ENCODE results near the gene SEC23IP. TPM values are rescaled to one million over a fixed set of nuclear protein-coding genes. Genes with fewer than 3 reads are reported as not detected.
"Not testable (repeated sequence)": the region's sequence is repeated elsewhere in the genome, so short reads cannot be mapped to it uniquely, and the experiment has no call there.

Gene SEC23IP
- total RNA-seq, 1 donor from 2014 or later = 58.3 TPM

DNA sequence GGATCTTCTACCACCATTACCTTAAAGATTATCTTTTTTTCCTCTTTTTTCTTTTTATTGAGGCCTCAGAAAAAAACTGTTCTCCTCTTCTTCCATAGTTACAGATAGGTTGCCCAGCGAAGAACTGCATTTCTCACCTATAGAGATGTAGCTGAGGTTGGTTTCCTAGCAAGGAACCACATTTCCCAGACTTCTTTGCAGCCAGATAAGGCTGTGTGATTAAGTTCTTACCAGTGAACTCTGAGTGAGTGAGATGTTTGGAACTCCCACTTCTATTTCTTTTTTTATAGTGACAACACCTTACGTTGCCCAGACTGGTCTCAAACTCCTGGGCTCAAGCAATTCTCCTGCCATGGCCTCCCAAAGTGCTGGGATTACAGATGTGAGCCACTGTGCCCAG is 14.0 kb upstream of the SEC23IP start:
- no peak for DNase-seq (ENCODE audit: extremely low read depth, low read depth, low spot score)

- DNase-seq (ENCODE audit: extremely low read depth, low read depth, low spot score) = not testable (repeated sequence)
Observed at GRCh38 chr10:119883901-119884611, 8.5 kb upstream of the SEC23IP start.

GRCh38 chr10:119886070-119886469 is 6.5 kb upstream of the SEC23IP start:
- DNase-seq (ENCODE audit: extremely low read depth, low read depth, low spot score) = not testable (repeated sequence)

DNA sequence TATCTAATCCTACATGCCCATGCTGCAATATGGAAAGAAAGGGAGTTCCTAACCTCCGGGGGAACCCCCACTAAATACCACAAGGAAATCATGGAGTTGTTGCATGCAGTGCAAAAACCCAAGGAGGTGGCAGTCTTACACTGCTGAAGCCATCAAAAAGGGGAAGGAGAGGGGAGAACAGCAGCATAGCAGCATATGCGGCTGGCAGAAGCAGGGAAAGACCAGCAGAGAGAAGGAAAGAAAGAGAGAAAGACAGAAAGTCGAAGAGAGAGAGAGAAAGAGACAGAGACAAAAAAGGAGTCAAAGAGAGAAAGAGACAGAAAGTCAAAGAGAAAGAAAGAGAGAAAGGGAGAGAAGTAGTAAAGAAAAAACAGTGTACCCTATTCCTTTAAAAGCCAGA is 3.8 kb upstream of the SEC23IP start:
- DNase-seq (ENCODE audit: extremely low read depth, low read depth, low spot score) = not testable (repeated sequence)

DNA sequence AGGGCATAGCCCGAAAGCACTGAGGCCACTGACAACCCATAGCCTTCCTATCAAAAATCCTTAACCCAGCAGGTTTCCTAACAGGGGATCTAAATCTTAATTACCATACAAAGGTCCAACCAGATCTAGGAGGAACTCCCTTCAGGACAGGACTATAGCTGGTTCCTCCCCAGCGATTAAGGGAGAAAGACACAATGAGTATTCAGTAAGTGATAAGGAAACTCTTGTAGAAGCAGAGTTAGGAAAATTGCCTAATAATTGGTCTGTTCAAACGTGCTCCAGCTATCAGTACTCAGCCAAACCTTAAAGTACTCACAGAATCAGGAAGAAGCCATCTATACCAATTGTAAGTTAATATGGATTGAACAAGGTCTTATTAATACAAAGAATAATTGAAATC is 3.3 kb upstream of the SEC23IP start:
- DNase-seq (ENCODE audit: extremely low read depth, low read depth, low spot score) = not testable (repeated sequence)

- DNase-seq (ENCODE audit: extremely low read depth, low read depth, low spot score) = not testable (repeated sequence)
Observed at GRCh38 chr10:119890307-119890706, 2.2 kb upstream of the SEC23IP start.

GRCh38 chr10:119891849-119892187 is 712 bp upstream of the SEC23IP start:
- DNase-seq (ENCODE audit: extremely low read depth, low read depth, low spot score) = not testable (repeated sequence)

DNA sequence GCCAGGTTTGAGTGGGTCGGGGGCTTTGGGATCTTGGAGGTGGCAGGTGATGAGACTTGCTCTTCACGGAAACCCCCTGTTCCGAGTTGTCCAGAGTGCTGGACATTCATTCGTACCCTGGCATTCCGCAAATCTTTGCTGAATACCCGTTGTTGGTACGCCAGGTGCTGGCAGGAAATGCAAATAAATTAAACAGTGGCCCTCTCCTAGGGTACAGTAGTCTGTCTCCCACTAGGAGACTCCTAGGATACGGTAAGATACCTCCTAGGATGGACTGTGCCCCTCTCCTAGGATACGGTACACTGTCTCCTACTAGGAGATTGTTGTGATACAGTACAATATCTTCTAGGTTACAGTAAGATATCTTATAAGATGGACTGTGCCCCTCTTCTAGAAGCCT is 544 bp downstream of the SEC23IP start:
- no peak for DNase-seq (ENCODE audit: extremely low read depth, low read depth, low spot score)

DNA sequence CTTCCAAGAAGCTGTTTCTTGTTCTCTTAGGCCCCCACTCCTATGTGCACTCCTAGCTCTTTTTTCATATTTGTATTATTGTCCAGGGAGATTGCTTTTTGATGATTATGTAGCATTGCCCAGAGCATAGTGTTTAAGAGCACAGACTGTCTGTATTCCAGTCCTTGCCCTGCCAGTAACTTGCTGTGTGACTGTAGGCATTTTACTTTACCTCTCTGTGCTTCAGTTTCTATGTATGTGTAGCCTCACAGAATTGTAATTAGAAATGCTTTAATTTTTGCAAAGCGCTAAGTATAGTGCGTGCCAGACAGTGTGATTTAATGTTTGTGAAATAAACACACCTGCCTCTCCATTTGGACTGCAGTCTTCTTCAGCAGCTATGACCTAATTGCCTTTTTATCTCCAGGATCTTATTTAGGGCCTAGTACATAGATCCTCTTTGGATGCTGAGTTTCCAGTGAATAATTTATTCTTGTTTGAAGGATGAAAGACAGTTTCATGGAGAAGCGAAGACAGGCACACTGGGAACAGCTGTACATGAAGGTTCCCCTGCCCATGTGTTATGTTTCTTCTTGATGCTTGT is 1.4 kb downstream of the SEC23IP start:
- DNase-seq (ENCODE audit: extremely low read depth, low read depth, low spot score) = no peak

GRCh38 chr10:119896061-119896655 is 3.6 kb downstream of the SEC23IP start:
- no peak for DNase-seq (ENCODE audit: extremely low read depth, low read depth, low spot score)

DNA sequence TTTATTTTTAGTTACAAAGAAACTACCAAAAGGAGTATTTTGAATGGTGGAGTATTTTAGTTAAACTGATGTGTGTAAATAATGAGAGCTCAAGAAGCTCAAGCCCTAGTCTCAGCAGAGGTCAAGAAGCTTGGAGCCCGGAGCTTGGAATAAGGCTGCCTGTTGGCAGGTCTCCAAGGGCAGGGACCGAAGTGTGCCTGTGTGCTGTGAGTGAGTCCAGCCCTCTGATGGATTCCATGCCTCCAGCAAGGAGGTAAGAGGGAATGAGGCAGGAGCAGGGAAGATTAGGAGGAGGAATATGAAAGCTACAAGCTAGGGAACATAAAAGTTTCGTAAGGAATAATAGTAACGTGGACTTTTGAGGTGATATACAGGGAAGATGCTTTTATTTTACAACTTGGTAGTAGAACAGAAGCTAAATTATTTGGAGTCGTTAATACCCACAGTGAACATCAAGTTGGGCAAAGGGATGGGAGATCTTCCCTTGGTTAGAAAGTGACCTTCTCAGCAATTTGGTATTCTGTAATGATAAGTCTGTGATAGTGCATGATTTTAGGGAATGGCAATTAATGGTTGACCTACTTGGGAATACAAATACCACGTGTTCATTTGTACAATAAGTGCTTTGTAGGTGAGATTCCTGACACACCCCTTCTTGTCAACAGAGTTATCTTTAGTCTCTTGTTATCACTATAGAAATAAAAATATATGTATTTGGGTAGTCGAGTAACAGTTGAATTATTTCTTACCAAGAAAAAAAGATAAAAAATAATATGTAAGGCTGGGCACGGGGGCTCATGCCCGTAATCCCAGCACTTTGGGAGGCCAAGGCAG is 4.6 kb downstream of the SEC23IP start:
- no peak for DNase-seq (ENCODE audit: extremely low read depth, low read depth, low spot score)

DNA sequence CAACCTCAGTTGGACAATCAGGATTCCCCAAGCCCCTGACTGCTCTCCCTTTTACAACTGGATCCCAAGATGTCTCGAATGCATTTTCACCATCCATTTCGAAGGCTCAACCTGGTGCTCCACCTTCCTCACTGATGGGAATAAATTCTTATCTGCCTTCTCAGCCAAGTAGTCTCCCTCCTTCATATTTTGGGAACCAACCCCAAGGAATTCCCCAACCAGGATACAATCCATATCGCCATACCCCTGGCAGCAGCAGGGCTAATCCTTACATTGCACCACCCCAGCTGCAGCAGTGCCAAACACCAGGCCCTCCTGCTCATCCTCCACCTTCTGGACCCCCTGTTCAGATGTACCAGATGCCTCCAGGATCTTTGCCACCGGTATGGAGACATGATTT is 6.0 kb downstream of the SEC23IP start:
- DNase-seq (ENCODE audit: extremely low read depth, low read depth, low spot score) = no peak

- no peak for DNase-seq (ENCODE audit: extremely low read depth, low read depth, low spot score)
Observed at GRCh38 chr10:119903946-119904666, 11.6 kb downstream of the SEC23IP start.

DNA sequence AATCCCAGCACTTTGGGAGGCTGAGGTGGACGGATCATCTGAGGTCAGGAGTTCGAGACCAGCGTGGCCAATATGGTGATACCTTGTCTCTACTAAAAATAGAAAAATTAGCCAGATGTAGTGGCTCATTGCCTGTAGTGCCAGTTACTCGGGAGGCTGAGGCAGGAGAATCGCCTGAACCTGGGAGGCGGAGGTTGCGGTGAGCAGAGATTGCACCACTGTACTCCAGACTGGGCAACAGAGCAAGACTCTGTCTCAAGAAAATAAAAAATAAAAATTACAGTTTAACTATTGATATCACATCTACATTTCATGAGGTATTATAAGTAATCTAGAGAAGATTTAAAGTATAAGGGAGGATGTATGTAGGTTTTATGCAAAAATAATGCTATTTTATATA is 15.2 kb downstream of the SEC23IP start:
- not testable (repeated sequence) for DNase-seq (ENCODE audit: extremely low read depth, low read depth, low spot score)

DNA sequence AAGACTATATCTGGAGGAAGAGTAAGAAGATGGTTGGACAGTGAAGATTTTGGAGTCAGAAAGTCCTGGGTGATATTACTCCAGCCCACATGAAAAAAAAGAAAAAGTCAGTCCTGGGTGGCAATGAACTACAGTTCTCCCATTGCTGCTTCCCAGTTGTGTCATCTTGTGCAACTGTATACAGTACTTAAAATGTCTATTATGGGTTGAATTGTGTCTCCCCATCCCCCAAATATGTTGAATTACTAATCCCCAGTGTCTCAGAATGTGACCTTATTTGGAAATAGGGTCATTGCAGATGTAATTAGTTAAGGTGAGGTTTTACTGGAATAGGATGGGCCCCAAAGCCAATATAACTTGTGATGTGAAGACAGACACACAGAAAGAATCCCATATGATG is 15.6 kb downstream of the SEC23IP start:
- no peak for DNase-seq (ENCODE audit: extremely low read depth, low read depth, low spot score)

GRCh38 chr10:119910689-119911088 is 18.2 kb downstream of the SEC23IP start:
- DNase-seq (ENCODE audit: extremely low read depth, low read depth, low spot score) = no peak

- DNase-seq (ENCODE audit: extremely low read depth, low read depth, low spot score) = no peak
Observed at GRCh38 chr10:119917777-119918176, 25.2 kb downstream of the SEC23IP start.

DNA sequence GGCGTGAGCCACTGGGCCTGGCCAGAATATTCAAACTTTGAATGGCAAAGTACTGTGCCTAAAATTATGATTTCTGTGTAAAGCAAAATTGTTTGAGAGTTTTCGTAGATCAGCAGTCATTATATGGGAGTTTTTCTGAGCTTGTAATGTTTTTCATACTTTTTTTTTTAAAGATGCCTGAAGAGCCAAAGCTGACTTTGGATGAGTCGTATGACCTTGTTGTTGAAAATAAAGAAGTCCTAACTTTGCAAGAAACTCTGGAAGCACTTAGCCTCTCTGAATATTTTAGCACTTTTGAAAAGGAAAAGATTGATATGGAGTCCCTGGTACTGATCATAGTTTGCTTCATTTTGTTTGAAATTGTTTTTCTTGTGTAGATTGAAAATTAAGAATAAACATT is 26.7 kb downstream of the SEC23IP start:
- no peak for DNase-seq (ENCODE audit: extremely low read depth, low read depth, low spot score)

DNA sequence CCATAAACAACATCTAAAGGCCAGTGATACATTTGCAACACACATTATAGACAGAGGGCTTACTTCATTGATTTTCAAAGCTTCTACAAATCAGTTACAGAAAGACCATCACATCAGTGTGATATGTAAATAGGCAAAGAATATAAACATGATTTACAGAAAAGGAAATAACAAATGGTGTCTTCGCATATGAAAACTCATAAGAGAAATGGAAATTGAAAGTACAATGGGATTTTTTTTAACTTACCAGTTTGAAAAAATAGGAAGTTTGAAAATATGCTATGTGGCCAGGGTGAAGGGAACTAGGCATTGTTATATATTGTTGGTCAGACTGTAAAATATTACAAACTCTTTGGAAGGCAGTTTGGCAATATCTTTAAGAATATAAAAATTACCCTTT is 27.3 kb downstream of the SEC23IP start:
- no peak for DNase-seq (ENCODE audit: extremely low read depth, low read depth, low spot score)

DNA sequence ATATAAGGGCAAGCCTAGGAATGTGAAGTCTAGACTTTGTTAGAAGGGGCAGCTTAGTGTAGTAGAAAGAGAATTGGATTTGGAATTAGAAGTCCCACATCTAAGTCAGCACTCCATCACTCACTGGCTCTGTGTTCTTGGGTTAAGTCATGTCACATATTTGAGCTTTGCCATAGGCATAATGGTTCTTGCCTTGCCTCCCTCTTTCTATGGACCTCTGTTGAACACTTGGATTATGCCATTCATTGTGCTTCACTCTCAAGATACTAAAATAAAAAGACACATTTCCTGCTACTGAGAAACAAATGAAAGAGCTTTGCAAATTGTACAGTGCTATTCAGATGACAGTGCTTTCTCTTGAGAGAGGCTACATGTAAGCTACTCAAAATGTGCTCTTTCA is 35.9 kb downstream of the SEC23IP start:
- no peak for DNase-seq (ENCODE audit: extremely low read depth, low read depth, low spot score)

GRCh38 chr10:119931871-119932270 is 39.3 kb downstream of the SEC23IP start:
- no peak for DNase-seq (ENCODE audit: extremely low read depth, low read depth, low spot score)
